GM18511 (cell line): ENCODE measurements around the gene CPNE7.
"Not testable (repeated sequence)": the region's sequence is repeated elsewhere in the genome, so short reads cannot be mapped to it uniquely, and the experiment has no call there.

ENCODE experiments used
- ATAC-seq: cut with Tn5 transposase; IDR thresholded peaks from one replicate; pipeline ENCODE4 v1.9.1; 2021; ENCODE audit warnings: mild to moderate bottlenecking, moderate library complexity; ENCODE audit not compliant: unreplicated experiment

Gene CPNE7

GRCh38 chr16:89620406-89620841, 44.9 kb downstream of the CPNE7 start:
- no peak for ATAC-seq

DNA sequence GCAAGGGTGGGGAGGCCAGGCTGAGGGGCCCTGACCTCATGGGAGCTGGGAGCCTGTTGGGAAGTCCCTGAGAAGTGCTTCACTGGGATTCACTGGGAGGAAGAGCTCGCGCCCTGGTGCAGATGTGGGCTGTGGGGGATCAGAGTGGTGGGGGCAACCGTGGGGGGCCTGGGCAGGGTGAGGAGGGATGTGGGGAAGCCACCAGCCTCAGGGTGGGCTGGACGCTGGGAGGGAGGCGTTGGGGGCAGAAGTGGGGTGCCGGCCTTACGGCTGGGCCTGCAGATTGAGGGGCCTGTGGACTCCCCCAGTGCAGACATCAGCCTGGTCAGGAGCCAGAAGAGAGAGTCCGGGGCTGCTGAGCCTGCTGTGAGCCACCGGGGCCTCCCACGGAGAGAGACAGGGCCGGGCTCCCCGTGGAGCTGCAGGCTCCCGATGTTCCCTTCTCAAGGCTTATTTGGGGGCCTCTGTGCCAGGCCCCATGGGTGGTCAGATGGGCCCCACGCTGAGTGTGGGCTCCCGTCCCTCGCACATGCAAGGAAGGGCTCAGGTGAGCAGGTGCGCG, 45.7 kb downstream of the CPNE7 start:
- no peak for ATAC-seq

DNA sequence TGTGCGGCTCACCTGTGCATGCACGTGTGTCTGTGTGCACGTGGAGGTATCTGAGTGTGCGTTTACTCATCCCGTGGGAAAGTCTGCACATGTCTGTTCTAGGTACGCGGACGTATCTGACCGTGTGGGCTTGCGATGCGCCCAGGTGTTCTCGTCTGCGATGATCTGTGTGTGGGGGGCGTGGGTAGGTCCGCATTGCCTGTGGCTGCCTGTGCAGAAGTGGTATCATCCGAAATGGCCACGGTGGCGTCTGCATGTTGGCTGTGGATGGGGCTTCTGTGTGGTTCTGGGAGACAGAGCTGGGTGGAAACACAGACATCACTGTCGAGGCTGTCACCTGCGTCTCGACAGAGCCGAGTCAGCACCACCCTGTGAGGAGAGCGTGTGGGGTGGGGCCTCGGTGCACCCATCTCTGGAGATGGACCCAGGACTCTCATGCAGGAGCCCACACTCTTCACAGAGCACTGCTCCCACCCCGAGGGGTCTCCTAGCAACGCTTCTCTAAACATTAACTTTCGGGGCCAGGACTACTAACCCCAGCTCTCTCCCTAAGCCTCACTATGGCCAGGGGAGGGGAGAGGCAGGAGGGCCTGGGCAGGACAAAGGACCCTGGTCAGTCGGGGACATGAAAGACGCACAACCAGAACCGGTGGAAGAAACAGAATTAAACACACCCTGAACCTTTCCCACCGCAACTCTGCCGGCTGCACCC, 46.3 kb downstream of the CPNE7 start:
- ATAC-seq: no peak

DNA sequence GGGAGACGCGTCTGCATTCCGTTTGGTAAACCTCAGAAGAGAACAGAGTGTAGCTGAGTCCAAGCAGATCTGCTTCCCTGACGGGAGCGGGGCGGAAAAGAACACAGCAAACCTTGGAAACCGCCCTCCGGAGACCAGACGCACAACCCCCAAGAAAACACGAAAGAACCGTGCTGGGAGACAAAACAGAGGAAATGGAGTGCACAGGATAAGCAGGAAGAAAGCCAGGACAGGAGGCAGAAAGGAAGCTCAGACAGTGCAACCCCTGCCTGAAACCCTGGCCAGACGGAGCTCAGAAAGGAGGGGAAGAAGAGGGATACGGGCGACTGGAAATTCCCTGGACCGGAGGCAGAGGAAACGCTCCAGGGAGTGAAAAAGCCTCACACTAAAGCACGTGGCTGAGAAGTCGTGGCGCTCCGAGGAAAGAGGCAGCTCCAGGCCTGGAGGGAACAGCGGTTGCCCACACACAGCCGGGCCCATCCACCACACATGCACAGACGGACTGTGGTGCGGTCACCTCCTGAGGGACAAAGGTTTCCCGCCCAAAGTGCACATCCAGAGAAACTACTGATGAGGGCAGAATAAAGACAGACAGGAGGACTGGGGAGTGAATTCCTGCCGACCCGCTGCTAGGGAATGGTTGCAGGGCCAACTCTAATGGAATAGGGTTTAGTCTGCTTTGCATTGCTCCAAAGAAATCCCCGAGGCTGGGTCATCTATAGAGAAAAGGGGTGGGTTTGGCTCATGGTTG, 48.1 kb downstream of the CPNE7 start:
- no peak for ATAC-seq

GRCh38 chr16:89624777-89625761, 49.5 kb downstream of the CPNE7 start:
- ATAC-seq: no peak

- no peak for ATAC-seq
These were observed 54.5 kb downstream of the CPNE7 start for GRCh38 chr16:89629827-89630610.

GRCh38 chr16:89633064-89633631, 57.6 kb downstream of the CPNE7 start:
- ATAC-seq: no peak

DNA sequence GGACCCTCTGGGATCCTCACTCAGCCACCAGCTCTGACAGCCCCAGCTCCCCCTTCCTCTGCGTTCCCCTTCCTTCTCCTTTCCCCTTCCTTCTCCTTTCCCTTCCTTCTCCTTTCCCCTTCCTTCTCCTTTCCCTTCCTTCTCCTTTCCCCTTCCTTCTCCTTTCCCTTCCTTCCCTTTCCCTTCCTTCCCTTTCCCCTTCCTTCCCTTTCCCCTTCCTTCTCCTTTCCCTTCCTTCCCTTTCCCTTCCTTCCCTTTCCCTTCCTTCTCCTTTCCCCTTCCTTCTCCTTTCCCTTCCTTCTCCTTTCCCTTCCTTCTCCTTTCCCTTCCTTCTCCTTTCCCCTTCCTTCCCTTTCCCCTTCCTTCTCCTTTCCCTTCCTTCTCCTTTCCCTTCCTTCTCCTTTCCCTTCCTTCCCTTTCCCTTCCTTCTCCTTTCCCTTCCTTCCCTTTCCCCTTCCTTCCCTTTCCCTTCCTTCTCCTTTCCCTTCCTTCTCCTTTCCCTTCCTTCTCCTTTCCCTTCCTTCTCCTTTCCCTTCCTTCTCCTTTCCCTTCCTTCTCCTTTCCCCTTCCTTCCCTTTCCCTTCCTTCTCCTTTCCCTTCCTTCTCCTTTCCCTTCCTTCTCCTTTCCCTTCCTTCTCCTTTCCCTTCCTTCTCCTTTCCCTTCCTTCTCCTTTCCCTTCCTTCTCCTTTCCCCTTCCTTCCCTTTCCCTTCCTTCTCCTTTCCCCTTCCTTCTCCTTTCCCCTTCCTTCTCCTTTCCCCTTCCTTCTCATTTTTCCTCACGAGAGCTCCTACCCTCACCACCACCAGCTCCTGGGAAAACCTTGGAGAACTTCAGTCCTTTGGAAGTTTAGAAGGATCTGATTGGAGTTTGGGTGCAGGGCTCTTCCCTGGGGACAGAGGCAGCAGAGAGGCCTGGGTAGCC, 59.2 kb downstream of the CPNE7 start:
- ATAC-seq: not testable (repeated sequence)

- ATAC-seq: no peak
These were observed 61.1 kb downstream of the CPNE7 start for GRCh38 chr16:89636663-89637062.

GRCh38 chr16:89637379-89637778, 61.8 kb downstream of the CPNE7 start:
- no peak for ATAC-seq

- no peak for ATAC-seq
These were observed 62.9 kb downstream of the CPNE7 start for GRCh38 chr16:89638455-89638854.

DNA sequence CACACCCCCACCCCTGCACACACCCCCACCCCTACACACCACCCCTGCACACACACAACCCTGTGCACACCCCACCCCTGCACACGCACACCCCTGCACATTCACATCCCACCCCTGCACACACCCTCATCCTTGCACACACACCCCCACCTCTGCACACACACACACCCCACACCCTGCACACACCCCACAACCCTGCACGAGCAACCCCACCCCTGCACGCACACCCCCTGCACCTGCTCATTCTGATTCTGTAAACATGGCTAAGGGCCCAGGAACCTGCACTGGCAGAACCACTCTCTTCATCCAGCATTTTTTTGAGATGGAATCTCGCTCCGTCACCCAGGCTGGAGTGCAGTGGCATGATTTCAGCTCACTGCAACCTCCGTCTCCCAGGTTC, 63.8 kb downstream of the CPNE7 start:
- ATAC-seq: no peak

DNA sequence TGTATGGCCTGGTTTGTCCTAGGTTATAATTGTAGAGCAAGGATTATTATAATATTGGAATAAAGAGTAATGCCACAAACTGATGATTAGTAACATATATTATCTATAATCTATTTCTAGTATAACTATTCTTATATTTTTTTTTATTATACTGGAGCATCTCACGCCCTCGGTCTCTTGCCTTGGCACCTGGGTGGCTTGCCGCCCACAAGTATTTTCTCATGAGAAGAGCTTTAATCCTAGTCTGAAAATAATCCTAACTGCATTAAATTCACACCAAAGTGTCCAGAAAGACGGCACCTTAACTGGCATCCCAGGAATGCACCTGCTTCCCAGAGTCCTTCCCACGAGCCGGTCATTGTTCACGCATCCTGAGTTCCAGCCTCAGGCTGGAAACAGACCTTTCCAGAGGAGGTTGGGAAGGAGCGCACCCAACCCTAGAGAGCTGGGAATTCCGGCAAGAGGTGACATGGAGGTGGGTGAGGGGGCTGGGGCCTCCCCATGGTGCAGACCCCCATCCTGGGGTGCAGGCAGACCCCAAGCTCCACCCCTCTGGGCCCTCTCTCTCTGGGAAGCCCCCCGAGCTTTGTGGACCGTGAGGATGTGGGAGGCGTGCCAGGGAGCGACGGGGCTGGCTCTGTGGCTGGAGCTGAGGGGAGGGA, 66.0 kb downstream of the CPNE7 start:
- ATAC-seq: no peak

DNA sequence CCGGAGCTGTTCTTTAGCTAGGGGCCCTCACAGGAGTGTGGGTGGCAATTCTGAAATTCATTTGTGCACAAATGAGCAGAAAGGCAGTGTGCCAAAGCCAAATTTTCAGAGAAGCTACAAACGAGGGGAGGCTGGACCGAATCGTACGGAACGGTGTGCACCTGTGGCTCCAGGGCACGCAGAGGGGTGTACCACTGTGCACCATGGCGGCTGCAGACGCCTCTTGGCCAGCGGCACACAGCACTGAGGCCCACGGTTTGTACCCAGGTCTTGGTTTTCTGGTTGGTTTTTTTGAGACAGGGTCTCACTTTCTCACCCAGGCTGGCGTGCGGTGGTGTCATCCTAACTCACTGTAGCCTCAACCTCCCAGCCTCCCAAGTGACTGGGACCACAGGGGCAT, 67.0 kb downstream of the CPNE7 start:
- no peak for ATAC-seq

GRCh38 chr16:89643769-89644300, 68.3 kb downstream of the CPNE7 start:
- ATAC-seq: no peak

GRCh38 chr16:89645122-89645521, 69.6 kb downstream of the CPNE7 start:
- ATAC-seq: no peak

- ATAC-seq: no peak
These were observed 70.7 kb downstream of the CPNE7 start for GRCh38 chr16:89646270-89646669.
